Measurements from ENCODE around the gene OLFM1.

OLFM1 gene

GRCh38 chr9:135095470-135096407 lies 8.3 kb downstream of the OLFM1 start:
- no peak overlapping the region for H3K27ac ChIP-seq
- TF ChIP-seq, protein P1, sequence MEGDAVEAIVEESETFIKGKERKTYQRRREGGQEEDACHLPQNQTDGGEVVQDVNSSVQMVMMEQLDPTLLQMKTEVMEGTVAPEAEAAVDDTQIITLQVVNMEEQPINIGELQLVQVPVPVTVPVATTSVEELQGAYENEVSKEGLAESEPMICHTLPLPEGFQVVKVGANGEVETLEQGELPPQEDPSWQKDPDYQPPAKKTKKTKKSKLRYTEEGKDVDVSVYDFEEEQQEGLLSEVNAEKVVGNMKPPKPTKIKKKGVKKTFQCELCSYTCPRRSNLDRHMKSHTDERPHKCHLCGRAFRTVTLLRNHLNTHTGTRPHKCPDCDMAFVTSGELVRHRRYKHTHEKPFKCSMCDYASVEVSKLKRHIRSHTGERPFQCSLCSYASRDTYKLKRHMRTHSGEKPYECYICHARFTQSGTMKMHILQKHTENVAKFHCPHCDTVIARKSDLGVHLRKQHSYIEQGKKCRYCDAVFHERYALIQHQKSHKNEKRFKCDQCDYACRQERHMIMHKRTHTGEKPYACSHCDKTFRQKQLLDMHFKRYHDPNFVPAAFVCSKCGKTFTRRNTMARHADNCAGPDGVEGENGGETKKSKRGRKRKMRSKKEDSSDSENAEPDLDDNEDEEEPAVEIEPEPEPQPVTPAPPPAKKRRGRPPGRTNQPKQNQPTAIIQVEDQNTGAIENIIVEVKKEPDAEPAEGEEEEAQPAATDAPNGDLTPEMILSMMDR (conservative IDR thresholded peaks at IDR 0.05) = no peak

DNA sequence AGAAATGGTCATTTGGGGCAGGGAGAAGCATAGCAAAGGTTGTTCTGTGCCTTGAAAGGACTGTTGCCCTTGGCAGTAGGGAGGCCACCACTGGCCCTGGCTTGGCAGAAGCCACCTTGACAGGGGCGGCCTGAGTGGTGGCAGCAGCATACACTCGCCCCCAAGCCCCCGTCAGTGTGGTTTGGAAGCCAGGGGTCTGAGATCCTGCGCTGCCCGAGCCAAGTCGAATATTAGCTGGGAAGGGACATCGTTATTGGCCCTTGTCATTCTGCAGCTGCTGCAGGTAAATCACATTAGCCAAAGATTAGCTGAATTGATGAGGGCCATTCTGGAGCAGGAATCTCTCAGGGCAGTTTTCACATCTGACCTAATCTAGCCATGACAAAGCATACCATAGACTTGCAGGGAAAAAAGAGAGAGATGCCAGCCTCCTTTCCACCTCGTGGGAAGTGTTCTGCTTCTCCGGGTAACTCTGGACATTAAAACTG lies 9.0 kb downstream of the OLFM1 start:
- no peak overlapping the region for H3K27ac ChIP-seq
- TF ChIP-seq, protein P1 (conservative IDR thresholded peaks at IDR 0.05) = no peak

DNA sequence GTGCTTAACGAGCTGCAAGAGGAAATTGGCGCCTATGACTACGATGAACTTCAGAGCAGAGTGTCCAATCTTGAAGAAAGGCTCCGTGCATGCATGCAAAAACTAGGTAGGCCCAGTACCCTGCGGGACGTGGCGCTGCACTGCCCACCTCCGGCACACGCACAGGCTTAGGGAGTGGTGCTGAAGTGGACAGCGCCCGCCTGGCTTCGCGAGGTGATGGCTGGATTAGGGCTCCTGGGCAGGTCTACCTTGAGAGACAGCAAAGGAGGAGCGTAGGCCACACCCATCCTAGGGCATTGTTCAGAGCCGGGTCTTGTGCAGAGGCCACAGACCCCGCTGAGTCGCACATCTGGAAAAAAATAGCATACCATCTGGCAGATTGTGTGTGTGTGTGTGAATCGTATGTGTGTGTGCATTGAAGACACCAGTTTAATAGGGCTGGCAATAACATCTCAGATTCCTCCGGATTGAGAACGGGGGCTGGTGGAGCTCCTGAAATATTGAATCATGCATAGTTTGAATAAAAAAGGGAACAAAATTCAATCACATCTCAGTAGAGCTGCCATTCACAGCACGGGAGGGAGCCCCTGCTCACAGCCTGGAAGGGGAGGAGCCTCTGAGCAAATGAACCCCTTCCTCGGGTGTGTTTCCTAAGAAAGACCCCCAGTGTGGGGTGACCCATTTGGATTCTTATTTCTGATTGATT lies 11.1 kb downstream of the OLFM1 start:
- TF ChIP-seq, protein P1 (conservative IDR thresholded peaks at IDR 0.05) = no peak
- no peak overlapping the region for H3K27ac ChIP-seq

DNA sequence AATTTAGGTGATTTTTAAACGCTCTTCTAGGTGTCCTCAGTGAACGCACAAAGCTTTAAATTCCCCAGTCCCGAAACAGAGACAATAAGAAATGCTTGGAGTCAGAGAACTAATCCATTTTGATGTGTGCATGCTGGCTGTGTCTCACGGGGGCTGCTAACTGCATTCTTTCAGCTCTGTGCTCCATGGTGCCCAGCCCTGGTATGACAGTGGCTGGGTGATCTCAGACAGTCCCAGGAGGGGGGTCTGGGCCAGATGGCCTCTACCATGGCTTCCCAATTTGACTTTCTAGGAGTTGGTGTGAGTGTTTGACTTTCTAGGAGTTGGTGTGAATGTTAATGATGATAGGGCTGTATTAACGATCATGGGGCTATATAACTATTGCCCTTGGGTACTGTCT lies 12.1 kb downstream of the OLFM1 start:
- TF ChIP-seq, protein P1 (conservative IDR thresholded peaks at IDR 0.05) = no peak
- no peak overlapping the region for H3K27ac ChIP-seq

GRCh38 chr9:135100241-135100681 lies 12.8 kb downstream of the OLFM1 start:
- TF ChIP-seq, protein P1 (conservative IDR thresholded peaks at IDR 0.05) = no peak

DNA sequence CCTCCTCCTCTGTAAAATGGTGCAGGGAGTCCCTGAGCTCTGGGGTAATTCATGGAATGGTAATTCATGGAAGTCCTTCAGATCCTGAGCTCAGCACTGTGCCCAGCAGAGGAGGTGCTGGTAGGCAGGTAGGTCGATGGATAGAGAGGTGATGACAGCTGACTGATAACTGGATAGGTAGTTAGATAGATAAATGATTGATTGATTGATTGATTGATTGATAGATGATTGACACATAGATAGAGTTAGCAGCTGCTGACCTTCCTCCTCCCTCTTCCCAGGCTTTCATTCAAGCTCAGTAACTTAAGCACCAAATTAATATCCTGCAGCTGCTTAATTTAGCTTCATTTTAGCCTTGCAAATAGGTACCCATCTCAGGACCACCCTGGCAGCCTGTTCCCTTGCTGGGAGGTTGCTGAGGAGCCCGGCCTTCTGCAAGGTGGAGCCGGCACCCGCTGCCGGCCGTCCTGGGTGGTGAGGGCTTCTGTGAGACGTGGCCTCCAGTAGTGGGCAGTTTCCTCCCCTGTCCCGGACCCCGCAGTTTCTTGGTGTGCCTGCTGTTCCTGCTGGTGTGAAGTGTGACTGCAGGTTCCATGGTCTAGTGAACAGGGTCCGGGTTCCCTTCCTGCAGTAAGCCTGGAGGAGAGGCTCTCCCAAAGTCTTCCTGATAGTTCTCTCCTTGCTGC lies 13.4 kb downstream of the OLFM1 start:
- no peak overlapping the region for H3K27ac ChIP-seq
- TF ChIP-seq, protein P1 (conservative IDR thresholded peaks at IDR 0.05) = no peak

More at GRCh38 chr9:135100241-135100681, 12.8 kb downstream of the OLFM1 start:
- H3K27ac ChIP-seq = no peak overlapping the region

GRCh38 chr9:135101486-135101885 lies 14.0 kb downstream of the OLFM1 start:
- no peak overlapping the region for H3K27ac ChIP-seq
- TF ChIP-seq, protein P1 (conservative IDR thresholded peaks at IDR 0.05) = no peak

Data from VCaP (cell line).